CD14-positive monocyte (primary cell): ENCODE results near the gene POU2F2. TPM values are rescaled to one million over a fixed set of nuclear protein-coding genes. Genes with fewer than 3 reads are reported as not detected.

Experiments used
- DNase-seq, 3 donors: peaks; one replicate each; pipeline ENCODE4 v3.0.0-alpha.2; 2011 to 2022
- H2AFZ ChIP-seq: 2 replicates; pipeline ENCODE4 v1.6.0; 2012; ENCODE audit warnings: mild to moderate bottlenecking, low read depth, low read length, inconsistent platforms; ENCODE audit not compliant: insufficient read depth, poor library complexity, severe bottlenecking
- H3K27ac ChIP-seq, 2 donors: 1 replicate in 1 of 2; 2 replicates in 1 of 2; pipeline ENCODE4 v1.5.1; 2012 to 2013; ENCODE audit warnings: low read length in 2 of 2, control low read depth in 1 of 2, inconsistent platforms in 1 of 2, low read depth in 1 of 2, mild to moderate bottlenecking in 1 of 2
- H3K27me3 ChIP-seq, 2 donors: one replicate each; pipeline versions ENCODE4 v1.6.0 to v1.6.1; 2011 to 2013; ENCODE audit warnings: low read length in 2 of 2; ENCODE audit not compliant: control insufficient read depth in 2 of 2, insufficient read depth in 2 of 2
- H3K36me3 ChIP-seq, 2 donors: replicated peaks in 1 of 2; 1 replicate in 1 of 2; 2 replicates in 1 of 2; pipeline versions ENCODE4 v1.5.1 to v1.6.1; 2012 to 2013; ENCODE audit warnings: low read length in 2 of 2, control low read depth in 1 of 2, inconsistent platforms in 1 of 2, mild to moderate bottlenecking in 1 of 2; ENCODE audit not compliant: insufficient read depth in 2 of 2, control insufficient read depth in 1 of 2
- H3K4me1 ChIP-seq, 2 donors: 1 replicate in 1 of 2; 2 replicates in 1 of 2; pipeline versions ENCODE4 v1.5.1 to v1.6.1; 2012 to 2013; ENCODE audit warnings: low read length in 2 of 2, control low read depth in 1 of 2, inconsistent platforms in 1 of 2, mild to moderate bottlenecking in 1 of 2, moderate library complexity in 1 of 2; ENCODE audit not compliant: insufficient read depth in 2 of 2, control insufficient read depth in 1 of 2
- H3K4me2 ChIP-seq: replicated peaks from 2 replicates; pipeline ENCODE3; 2012; ENCODE audit warnings: low read length, moderate library complexity, mild to moderate bottlenecking; ENCODE audit not compliant: poor library complexity, severe bottlenecking; ENCODE audit errors: extremely low read depth
- H3K4me3 ChIP-seq, 3 experiments: fragments of 200-600 bp in 1 of 3; sonication (generic) in 1 of 3; replicated peaks in 1 of 3; 1 replicate in 2 of 3; 2 replicates in 1 of 3; pipeline ENCODE4 v1.5.1; 2011 to 2013; ENCODE audit warnings: low read length in 3 of 3, mild to moderate bottlenecking in 3 of 3, control low read depth in 2 of 3, low read depth in 2 of 3, inconsistent platforms in 1 of 3, moderate library complexity in 1 of 3
- H3K79me2 ChIP-seq: 2 replicates; pipeline ENCODE4 v1.6.0; 2012; ENCODE audit warnings: mild to moderate bottlenecking, control low read depth, inconsistent platforms, low read length, moderate library complexity; ENCODE audit not compliant: insufficient read depth
- H3K9ac ChIP-seq: 2 replicates; pipeline ENCODE4 v1.6.0; 2017; ENCODE audit warnings: low read length, mild to moderate bottlenecking; ENCODE audit not compliant: insufficient read depth, poor library complexity, severe bottlenecking
- H3K9me3 ChIP-seq, 2 donors: replicated peaks in 1 of 2; 1 replicate in 1 of 2; 2 replicates in 1 of 2; pipeline versions ENCODE4 v1.5.1 to v1.6.1; 2012 to 2013; ENCODE audit warnings: low read length in 2 of 2, control low read depth in 1 of 2; ENCODE audit not compliant: control insufficient read depth in 1 of 2, insufficient read depth in 1 of 2
- H4K20me1 ChIP-seq: 2 replicates; pipeline ENCODE4 v1.6.0; 2012; ENCODE audit warnings: mild to moderate bottlenecking, low read length, control low read depth, moderate library complexity; ENCODE audit not compliant: insufficient read depth
- H3K27ac Mint-ChIP-seq, 7 donors: one replicate each; pipeline ENCODE4 v1.8.0; 2020; ENCODE audit warnings: mild to moderate bottlenecking in 7 of 7, mixed read lengths in 7 of 7, moderate library complexity in 6 of 7, inconsistent platforms in 2 of 7
- H3K27me3 Mint-ChIP-seq, 3 donors: one replicate each; pipeline ENCODE4 v1.8.0; 2021 to 2022; ENCODE audit warnings: low read depth in 3 of 3, mild to moderate bottlenecking in 3 of 3, mixed read lengths in 3 of 3, moderate library complexity in 3 of 3, inconsistent platforms in 1 of 3
- H3K36me3 Mint-ChIP-seq, 2 donors: one replicate each; pipeline ENCODE4 v1.8.0; 2020; ENCODE audit warnings: mixed read lengths in 2 of 2, inconsistent platforms in 1 of 2, mild to moderate bottlenecking in 1 of 2
- H3K4me1 Mint-ChIP-seq: one replicate; pipeline ENCODE4 v1.8.0; 2020; ENCODE audit warnings: mild to moderate bottlenecking, mixed read lengths
- H3K4me3 Mint-ChIP-seq, 2 donors: one replicate each; pipeline ENCODE4 v1.8.0; 2020; ENCODE audit warnings: mild to moderate bottlenecking in 2 of 2, mixed read lengths in 2 of 2, moderate library complexity in 1 of 2
- H3K9me3 Mint-ChIP-seq, 7 donors: one replicate each; pipeline ENCODE4 v1.8.0; 2020 to 2022; ENCODE audit warnings: mixed read lengths in 7 of 7, mild to moderate bottlenecking in 6 of 7, moderate library complexity in 6 of 7, inconsistent platforms in 2 of 7
- CTCF ChIP-seq: fragments of 200-600 bp; IDR thresholded peaks from one replicate; pipeline ENCODE4 v1.8.0; 2022; ENCODE audit warnings: antibody characterized with exemption, mild to moderate bottlenecking
- WGBS: methylation state at CpG from one replicate; pipeline ENCODE4 v1.1.5; 2013; ENCODE audit warnings: missing lambda C conversion rate; ENCODE audit not compliant: insufficient coverage; 5-methylcytosine and 5-hydroxymethylcytosine counted together
- intact Hi-C, 2 donors: fragments of 100-400 bp; cut with micrococcal nuclease; formaldehyde crosslinking; loops; one replicate each; pipeline versions ENCODE4 v1.15.0 to v1.15.1; 2023
- polyA plus RNA-seq, 3 donors: library from polyadenylated mRNA; depleted of rRNA in 1 of 3; unstranded in 2 of 3; stranded (reverse) in 1 of 3; fragments of 300-500 nt in 2 of 3; fragments of >200 nt in 1 of 3; fragmentation: Illumina TruSeq in 2 of 3; gene quantifications; 1 replicate in 2 of 3; 2 replicates in 1 of 3; pipeline ENCODE4 v1.2.3, GENCODE V29; 2012 to 2021

Gene POU2F2
- polyA plus RNA-seq, 3 donors: 20.0 to 147 (median 28.2) TPM

- Mint-ChIP-seq H3K4me1 (peaks cover 31% of the 10 kb centered on the region), H3K36me3 (peaks cover 88 to 100% of the 10 kb centered on the region in 2 donors), H3K9me3 (no peaks in the 10 kb centered on the region), H3K27ac (peak overlapping the region in 3 of 7 donors; percentile 22 to 27 (median 23)), H3K4me3 (no peak overlapping the region), H3K27me3 (peaks cover 0 to 2% (median 0%) of the 10 kb centered on the region in 3 donors)
- DNase-seq: no peak
- Histone ChIP-seq H3K4me3 (no peak overlapping the region), H3K9ac (no peak overlapping the region), H3K79me2 (peaks cover 10% of the 10 kb centered on the region), H3K36me3 (peaks cover 81 to 100% of the 10 kb centered on the region in 2 donors), H3K4me1 (peaks cover 4 to 6% of the 10 kb centered on the region in 2 donors), H3K27me3 (no peaks in the 10 kb centered on the region), H2AFZ (no peak overlapping the region), H3K9me3 (no peaks in the 10 kb centered on the region), H3K4me2 (no peak overlapping the region), H3K27ac (peak overlapping the region in 1 of 2 donors; percentile 27), H4K20me1 (peaks cover 85% of the 10 kb centered on the region)
- WGBS: 82% methylated on average over 4 of the region's 4 CpGs
- intact Hi-C loops: no loop called here
- no peak for TF ChIP-seq CTCF
These were observed 17.0 kb downstream of the POU2F2 start for GRCh38 chr19:42115219-42115618.

GRCh38 chr19:42114412-42114811 is 17.8 kb downstream of the POU2F2 start:
- H3K27ac Mint-ChIP-seq: peak overlapping the region in 3 of 7 donors; percentile 14 to 85 (median 61)
- Histone ChIP-seq H3K27ac (peak overlapping the region in 1 of 2 donors; percentile 10), H3K4me3 (no peak overlapping the region), H3K4me1 (peaks cover 0 to 2% of the 10 kb centered on the region in 2 donors), H3K79me2 (peaks cover 10% of the 10 kb centered on the region), H2AFZ (no peak overlapping the region), H3K36me3 (peaks cover 87 to 100% of the 10 kb centered on the region in 2 donors), H3K4me2 (no peak overlapping the region), H3K27me3 (no peaks in the 10 kb centered on the region), H4K20me1 (peaks cover 93% of the 10 kb centered on the region), H3K9me3 (no peaks in the 10 kb centered on the region), H3K9ac (no peak overlapping the region)
- DNase-seq: no peak
- peaks cover 87 to 99% of the 10 kb centered on the region in 2 donors for H3K36me3 Mint-ChIP-seq
- H3K27me3 Mint-ChIP-seq: peaks cover 0 to 2% (median 0%) of the 10 kb centered on the region in 3 donors
- no peaks in the 10 kb centered on the region for H3K9me3 Mint-ChIP-seq
- WGBS: 81% methylated on average over 7 of the region's 7 CpGs
- no peak overlapping the region for H3K4me3 Mint-ChIP-seq
- intact Hi-C loops: no loop called here
- TF ChIP-seq CTCF: no peak
- H3K4me1 Mint-ChIP-seq: peaks cover 28% of the 10 kb centered on the region
